ENCODE measurements around the gene CPA3.

CPA3 gene

DNA sequence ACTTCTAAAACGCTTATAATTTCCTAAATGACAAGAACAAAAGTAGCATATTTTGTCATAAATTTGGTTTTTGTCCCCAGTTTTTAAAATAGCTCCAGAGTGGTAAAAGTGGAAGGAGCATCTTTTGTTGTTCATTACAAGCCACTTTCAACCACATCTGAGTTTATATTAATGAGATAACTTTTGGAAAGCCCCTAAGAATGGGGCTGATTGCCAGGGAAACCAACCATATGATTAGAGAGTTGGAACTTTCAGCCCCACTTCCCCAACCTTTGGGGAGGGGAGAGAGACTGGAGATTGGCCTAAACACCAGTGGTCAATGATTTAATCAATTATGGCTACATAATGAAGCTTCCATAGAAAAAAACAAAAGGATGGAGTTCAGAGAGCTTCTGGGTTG lies 57.4 kb downstream of the CPA3 start:
- DNase-seq = no peak

DNA sequence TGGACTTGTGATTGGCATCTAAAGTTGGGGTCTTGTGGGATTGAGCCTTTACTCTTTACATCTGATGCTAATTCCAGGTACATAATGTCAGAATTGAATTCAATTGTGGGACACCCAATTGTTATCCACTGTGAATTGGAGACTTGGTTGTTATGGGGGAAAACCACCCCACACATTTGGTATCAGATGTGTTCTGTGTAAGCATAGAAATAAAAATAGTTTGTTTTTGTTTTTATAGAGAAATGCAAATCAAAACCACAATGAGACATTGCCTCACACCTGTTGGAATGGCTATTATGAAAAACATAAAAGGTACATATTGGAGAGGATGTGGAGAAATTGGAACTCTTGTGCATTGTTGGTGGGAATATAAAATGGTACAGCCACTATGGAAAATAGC lies 58.5 kb downstream of the CPA3 start:
- no peak for DNase-seq

GRCh38 chr3:148924562-148924961 lies 59.5 kb downstream of the CPA3 start:
- DNase-seq = no peak

- DNase-seq = no peak
Observed at GRCh38 chr3:148925845-148926244, 60.7 kb downstream of the CPA3 start.

DNA sequence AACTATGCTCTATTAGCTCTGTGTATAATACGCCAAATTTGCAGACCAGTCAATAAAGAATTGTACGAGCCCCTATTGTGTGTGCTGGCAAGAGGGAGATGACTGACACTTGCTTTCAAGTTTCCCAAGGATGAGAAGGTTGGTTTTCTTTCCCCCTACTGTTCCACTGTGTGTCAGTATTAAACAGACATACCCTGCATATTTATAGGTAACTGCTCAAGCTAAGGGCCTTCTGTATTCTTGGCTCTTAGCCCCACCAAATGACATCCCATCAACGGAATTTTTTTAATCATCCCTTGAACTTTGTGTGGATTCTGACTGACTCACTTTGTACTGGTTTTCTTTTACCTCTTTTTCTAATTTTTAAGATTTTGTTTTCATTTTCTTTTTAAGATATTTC lies 65.7 kb downstream of the CPA3 start:
- peak; percentile 21 for DNase-seq

DNA sequence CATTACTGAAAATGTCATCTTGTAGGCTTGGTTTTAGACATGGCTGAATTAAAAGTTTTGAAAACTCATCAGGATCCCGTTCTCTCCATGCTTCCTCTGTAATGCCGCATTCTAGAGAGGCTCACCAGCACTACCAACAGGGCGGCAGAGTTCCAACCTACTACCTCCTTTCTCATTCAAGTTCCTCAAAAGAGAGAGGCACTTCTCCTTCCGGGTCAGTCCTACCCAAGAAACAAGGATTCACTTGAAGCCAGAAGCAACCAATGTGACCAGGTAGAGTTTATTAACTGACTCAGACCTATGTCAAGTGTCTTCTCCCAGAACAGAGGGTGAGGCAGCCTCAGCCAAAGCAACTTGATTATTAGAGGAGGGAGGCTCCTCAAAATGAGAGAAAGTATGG lies 66.5 kb downstream of the CPA3 start:
- no peak for DNase-seq

GRCh38 chr3:148932972-148933371 lies 67.9 kb downstream of the CPA3 start:
- DNase-seq = no peak

DNA sequence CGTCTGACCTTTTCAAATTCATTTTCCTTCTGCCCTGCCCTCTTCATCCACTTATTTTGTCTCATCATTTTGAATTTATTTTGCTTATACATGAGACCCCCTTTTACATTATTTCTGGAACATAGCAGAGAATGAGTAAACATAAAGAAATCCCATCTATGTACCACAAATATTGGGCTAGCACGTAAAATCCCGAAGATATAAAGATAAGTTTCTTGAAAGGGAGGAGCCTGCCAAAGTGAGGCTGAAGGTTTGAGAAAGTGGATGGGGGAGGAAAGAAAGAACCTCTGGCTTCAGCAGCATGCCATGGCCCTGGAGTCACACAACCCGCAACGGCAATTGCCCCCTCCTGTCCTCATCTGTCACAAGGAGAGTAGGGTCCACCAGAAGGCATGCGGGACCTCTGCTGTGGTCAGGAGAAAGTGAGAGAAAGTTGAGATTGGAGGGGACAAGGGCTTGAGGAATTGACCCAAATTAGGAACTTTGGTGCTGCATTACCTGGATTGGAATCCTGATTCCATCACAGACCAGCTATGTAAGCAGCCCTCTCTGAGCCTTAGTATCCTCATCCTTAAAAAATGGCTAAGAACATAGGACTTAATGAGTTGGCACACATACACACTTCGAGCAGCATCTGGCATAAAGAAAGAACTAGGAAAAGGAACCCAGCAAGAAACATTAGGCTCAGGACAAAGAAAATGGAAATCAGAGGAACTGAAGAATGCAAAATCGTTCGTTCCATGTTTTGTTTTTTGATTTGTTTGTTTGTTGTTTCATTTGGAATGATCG lies 72.6 kb downstream of the CPA3 start:
- no peak for DNase-seq

GRCh38 chr3:148938306-148938705 lies 73.2 kb downstream of the CPA3 start:
- no peak for DNase-seq

- no peak for DNase-seq
Observed at GRCh38 chr3:148938936-148939335, 73.8 kb downstream of the CPA3 start.

DNA sequence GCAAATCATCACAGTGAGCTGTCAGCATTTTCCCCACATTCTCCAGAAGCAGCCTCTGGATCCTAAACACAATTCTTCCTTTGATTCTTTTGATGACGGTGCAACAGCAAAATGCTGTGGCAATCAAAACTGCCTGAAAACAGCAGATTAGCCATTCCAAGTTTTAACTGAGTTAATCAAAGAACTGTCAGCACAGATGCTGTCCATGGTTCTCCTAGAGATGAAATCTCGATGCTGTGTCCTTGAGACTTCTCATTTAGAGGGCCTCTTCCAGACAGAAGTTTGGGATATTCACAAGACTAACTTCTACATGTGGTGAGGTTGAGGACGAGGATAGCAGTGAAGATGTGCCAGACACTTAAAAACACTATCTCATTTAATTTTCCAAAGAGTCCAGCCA lies 75.9 kb downstream of the CPA3 start:
- no peak for DNase-seq

- DNase-seq = peak; percentile 81
Observed at GRCh38 chr3:148943506-148944205, 78.6 kb downstream of the CPA3 start.

DNA sequence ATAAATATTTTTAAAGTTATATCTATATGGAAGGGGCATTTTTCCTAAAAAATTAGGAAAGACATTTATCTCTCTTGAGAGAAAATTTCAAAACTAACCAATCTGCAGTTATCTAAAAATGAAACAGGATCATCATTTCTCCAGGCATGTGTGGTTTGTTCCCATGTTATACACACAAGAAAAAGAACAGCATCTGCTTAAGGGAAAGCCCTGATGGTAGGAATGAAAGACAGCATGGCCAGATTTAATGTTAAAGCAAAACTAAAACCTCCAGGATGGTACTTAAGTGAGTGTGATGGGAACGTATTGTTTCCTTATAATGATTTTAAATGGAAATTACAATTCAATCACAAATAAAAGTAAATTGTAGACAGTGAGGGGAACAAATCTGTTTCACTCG lies 80.0 kb downstream of the CPA3 start:
- DNase-seq = no peak

Measured in NCI-H146 (cell line).